ENCODE results near the gene LCN9.
"Not testable (repeated sequence)": the region's sequence is repeated elsewhere in the genome, so short reads cannot be mapped to it uniquely, and the experiment has no call there.

The LCN9 gene

GRCh38 chr9:135647884-135648283 lies 15.2 kb upstream of the LCN9 start:
- no peak for DNase-seq (ENCODE audit: low spot score)

DNA sequence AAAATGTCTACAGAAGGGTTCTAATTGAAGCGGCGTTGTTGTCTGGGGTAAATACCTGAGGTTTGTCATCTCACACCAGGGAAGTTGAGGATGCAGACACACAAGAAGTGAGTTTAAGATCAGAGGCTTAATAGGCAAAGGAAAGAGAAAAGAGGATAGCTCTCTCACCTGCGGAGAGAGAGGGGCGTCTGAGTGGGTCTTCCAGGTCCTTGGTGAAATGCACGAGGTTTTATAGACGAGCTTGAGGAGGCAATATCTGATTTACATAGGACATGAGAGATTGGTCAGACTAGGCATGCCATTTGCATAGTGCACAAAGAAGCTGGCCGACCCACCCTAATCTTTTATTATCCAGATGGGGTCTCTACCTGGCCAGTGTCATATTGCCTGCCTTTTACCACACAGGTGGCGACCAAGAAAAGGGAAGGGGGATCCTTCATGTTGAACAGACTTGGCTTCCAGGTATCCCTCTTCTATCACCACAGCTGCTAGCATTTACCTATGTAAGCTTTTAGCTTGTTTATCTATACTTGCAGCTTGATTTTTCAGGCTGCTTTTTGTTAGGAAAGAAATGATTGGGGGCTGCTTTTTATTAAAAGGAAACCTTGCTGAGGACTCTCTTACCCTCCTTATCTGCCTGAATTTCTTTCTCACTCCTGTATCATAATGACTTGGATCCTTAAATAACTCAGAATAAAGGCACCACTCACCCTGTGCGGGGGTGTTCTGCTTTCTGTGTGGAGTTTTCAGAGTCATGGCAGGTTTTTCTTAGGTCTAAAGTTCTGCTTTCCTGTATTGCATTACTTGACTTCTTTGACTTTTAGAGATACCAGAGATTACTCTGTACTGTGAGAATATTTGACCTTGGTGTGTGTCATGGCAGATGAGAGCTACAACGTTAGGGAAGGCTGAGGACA lies 14.4 kb upstream of the LCN9 start:
- DNase-seq (ENCODE audit: low spot score) = no peak

DNA sequence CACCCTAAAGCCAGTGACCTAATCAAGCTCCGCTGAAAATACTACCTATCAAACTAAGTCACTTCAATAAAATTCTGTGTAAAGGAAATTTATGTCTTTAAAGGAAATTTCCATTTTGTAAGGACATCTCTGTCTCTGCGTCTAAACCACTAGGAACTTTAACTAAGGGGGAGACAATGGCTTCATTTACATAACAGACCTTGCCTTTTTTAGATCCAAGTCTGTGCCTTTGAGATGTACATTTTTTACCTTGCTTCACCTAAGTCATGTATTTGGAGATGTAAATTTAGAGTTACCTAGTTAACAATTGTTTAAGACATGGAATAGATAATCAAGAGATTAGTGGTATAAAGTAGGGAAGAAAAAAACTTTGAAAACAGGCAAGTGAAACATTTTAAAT lies 13.6 kb upstream of the LCN9 start:
- no peak for DNase-seq (ENCODE audit: low spot score)

DNA sequence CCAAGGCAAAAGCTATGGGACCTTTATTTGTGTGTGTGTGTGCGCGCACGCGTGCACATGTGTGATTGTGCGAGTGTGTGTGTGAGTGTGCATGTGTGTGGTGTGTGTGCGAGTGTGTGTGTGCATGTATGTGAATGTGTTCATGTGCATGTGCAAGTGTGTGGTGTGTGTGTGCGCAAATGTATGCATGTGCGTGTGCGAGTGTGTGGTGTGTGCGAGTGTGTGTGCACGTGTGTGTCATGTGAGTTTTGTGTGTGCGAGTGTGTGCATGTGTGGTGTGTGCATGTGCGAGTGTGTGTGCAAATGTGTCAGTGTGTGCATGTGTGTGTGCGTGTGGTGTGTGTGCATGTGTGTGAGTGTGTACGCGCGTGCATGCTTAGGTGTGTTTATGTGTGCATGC lies 12.7 kb upstream of the LCN9 start:
- no peak for DNase-seq (ENCODE audit: low spot score)

GRCh38 chr9:135655317-135655716 lies 7.8 kb upstream of the LCN9 start:
- no peak for DNase-seq (ENCODE audit: low spot score)

- no peak for DNase-seq (ENCODE audit: low spot score)
These were observed 5.7 kb upstream of the LCN9 start for GRCh38 chr9:135657416-135657815.

DNA sequence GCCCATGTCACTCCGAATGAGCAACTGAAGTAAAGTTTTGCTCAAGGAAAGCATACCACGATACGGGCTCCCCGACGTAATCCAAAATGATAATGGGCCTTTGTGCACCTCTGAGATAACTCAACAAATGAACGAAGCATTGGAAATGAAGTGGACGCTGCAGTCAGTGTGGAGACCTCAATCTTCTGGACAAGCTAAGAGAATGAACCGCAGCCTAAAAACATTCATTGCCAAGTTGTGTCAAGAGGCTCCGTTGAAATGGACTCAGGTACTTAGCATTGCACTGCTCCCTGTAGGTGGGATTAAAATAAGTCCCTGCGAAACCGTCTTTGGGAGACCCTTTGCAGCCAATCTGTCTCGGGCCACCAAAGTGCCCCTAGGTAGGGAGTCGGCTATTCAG lies 3.9 kb upstream of the LCN9 start:
- no peak for DNase-seq (ENCODE audit: low spot score)

DNA sequence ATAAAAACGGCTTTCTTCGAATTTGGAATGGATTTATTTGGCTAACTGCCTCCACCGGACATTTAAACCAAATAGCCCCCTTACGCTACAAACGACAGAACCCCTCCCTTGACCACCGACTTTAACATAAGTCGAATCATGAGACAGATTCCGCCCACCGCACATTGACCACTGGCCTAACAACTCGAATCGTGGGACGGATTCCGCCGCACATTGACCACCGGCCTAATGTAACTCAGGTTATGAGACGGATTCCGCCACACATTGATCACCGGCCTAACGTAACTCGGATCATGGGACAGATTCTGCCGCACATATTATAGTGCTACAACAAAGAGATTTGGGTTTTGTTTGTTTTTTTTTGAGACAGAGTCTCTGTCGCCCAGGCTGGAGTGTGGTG lies 2.7 kb upstream of the LCN9 start:
- DNase-seq (ENCODE audit: low spot score) = no peak

DNA sequence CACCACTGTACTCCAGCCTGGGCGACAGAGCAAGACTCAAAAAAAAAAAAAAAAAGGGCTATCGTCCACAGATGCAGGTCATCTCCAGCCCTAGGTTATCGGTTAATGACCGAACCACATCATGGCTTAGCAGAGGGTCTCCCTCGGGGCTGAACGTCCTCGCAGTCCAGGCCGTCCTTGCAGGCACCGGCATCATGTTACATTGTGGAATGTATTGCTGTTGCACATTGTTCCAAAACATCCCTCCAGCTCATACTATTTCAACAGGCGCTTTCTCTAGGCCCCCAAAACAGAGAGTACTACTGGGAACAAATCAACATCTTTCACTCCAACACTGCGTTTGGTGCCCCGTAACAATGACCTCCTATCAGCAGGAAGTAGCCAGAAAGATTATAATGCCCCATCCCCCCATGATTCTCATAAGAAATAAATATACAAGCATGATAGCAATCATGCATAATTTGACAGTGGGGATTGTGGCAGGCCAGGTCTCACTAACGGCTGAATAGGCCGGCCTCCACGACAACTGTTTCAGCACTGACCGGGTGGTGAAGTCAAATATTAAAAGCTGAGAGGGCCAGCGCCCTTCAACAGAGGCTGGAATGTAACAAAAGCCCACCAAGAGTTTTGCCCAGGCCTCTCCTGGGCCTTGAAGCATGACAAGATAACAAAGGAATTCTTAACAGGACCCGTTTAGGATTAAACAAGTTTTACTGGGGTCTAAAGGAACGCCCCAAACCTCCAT lies 1.1 kb upstream of the LCN9 start:
- no peak for DNase-seq (ENCODE audit: low spot score)

DNA sequence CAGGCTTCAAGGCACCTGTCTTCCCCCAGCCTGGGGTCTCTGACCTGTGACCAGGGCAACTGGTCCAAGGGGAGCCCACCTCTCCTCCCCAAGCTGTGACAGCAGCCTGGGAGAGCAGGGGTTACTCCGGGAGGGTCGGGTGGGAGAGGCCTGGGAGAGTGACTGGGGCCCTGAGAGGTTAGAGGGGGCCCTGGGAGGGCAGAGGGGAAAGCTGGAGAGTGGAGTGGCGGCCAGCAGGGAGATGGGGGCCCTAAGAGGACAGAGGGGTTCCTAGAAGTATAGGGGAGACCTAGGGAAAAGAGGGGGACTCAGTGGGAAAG lies 302 bp downstream of the LCN9 start:
- no peak for DNase-seq (ENCODE audit: low spot score)

DNA sequence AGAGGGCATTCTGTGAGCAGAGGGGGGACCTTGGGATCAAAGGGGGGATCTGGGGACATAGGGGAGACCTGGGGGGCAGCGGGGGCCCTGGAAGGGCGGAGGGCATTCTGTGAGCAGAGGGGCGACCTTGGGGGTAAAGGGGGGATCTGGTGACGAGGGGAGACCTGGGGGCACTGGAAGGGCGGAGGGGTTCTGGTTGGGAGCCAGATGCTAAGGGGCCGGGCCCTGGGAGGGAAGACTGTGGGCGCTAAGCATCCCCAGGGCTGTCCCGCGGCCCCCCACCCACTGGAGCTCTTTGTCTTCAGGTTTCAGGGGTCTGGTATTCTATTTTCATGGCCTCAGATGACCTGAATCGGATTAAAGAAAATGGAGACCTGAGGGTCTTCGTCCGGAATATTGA lies 748 bp downstream of the LCN9 start:
- no peak for DNase-seq (ENCODE audit: low spot score)

DNA sequence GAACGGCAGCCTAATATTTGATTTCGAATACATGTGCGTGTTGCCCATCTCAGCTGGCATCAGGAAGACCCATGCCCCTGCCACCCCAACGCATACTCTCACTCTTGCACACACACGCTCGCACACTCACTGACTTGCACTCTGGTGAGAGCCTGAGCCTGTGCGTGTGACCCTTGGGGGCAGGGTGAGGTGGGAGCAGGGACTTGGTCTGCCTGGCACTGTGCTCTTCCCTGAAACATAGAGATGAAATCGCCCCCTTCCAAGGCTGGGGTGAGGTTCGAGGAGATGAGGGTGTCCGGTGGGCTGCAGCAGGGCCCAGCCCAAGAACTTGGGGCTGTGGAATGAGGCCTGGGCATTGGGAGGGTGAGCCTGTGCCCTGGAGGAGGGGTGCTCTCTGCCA lies 1.2 kb downstream of the LCN9 start:
- no peak for DNase-seq (ENCODE audit: low spot score)

DNA sequence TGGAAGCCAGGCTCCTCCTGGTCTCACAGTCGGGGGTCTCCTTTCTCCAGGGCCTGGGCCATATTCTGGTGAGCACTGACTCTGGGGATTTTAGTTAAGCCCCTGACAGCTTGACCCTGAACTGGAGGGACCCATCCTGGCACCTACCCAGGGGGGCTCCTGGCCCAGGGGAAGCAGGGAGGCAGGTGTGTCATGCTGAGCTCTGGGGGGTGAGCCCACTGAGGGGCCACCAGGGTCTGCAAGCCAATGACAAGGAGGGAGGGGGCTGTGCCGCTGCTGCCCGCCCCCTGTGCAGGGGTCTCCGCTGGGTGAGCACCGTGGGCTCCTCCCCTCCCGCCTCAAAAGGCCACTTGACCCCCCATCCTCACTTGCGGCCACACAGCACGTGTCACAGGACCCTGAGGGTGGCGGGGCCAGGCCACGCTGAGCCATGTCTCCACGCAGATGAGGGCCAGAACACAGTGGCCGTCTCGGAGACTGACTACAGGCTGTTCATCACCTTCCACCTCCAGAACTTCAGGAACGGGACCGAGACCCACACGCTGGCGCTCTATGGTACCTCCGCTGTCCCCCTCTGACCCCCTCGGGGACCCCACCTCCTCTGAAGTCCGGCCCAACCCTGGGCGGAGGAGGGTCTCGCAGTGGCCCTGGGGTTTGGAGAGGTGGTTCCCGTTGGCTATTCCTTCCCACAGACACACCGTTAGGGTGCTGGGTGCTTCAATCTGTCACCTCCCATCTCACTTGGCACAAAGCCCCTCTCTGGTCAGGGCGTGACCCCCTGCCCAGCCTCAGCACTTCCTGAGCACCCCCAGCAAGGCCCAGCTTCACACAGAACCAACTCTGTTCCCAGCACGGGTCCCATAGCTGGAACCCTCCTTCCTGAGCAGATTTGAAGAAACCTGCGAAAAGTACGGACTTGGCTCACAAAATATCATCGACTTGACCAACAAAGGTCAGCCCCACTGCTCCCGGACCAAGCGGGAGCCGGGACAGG lies 2.0 kb downstream of the LCN9 start:
- no peak for DNase-seq (ENCODE audit: low spot score)

GRCh38 chr9:135665795-135666189 lies 2.7 kb downstream of the LCN9 start:
- DNase-seq (ENCODE audit: low spot score) = no peak

GRCh38 chr9:135666534-135667462 lies 3.7 kb downstream of the LCN9 start:
- DNase-seq (ENCODE audit: low spot score) = no peak

GRCh38 chr9:135667463-135668001 lies 4.4 kb downstream of the LCN9 start:
- no peak for DNase-seq (ENCODE audit: low spot score)

DNA sequence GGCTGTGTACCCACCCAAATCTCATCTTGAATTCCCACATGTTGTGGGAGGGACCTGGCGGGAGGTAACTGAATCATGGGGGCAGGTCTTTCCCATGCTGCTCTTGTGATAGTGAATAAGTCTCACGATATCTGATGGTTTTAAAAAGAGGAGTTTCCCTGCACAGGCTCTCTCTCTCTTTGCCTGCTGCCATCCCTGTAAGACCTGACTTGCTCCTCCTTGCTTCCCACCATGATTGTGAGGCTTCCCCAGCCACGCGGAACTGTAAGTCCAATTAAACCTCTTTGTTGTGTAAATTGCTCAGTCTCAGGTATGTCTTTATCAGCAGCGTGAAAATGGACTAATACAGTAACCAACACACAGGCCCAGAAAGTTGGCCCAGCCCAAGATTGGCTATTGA lies 5.9 kb downstream of the LCN9 start:
- DNase-seq (ENCODE audit: low spot score) = not testable (repeated sequence)

DNA sequence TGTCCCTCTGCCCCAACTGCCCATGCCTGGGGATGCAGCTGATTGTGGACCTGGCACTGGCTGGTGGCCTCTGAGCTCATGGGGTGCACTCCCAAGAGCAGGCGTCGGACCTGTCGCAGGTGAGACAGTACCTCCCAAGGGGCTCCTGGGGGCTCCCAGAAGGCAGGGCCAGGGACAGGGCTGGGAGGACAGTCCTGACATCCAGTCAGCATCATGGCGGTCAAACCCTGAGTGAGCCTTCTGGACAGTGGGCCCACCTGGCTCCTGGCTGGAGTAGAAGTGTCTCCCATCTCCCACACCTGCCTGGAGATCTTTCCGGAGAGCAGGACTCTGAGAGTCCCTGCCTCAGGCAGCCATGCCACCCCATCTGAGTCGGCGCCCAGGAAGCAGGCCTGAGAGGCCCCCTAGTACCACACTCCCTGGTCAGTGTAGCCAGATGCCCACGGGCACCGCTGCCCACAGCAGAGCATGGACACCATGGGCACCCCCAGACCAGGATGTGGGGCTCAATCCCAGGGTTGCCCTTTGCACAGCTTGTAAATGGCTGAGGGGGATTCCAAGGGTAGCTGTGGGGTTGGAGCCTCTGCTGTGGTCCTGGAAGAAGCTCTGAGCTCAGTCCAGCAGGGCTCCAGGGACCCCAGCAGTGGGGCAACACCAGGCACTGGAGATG lies 6.6 kb downstream of the LCN9 start:
- no peak for DNase-seq (ENCODE audit: low spot score)

DNA sequence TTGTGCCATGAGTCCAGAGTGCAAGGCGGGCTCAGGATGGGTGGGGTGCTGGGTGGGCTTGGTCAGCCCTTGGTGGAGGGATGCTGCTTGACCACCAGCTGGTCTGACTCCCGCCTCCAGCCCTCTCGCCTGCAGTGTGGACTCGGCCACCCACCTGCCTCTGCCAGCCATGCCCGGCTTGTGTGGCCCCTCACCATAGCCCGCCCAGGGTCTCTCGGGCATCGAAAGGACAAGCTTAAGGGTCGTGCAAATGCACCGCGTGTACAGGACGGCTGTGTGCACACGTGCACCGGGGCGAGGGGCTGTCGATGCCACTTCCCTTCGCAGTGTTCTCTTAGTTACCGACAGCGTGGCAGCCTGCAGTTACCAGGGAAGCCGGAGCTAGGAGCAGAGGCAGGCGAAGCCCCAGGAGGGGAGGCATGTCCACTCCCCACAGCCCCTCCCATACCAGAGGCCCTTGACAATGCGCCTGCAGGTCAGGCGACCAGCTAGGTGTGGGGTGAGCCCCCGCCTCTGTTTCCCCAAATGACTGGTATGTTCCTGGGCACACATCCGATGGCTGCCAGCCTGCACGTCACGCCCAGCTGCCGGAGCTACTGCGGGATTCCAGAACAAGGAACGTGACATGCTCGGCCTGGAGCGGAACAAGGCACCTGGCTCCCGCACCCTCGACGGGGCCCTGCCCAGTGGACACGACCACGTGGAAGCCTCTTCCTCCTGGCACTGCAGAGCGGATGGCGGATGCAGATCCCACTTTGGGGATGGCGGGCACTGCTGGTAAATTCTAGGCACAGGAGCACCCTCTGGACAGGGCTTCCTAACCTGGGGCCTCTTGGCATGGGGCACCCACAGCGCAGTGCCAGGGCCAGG lies 7.8 kb downstream of the LCN9 start:
- no peak for DNase-seq (ENCODE audit: low spot score)

Data from CD4-positive, alpha-beta T cell treated with Interleukin-2 at 100 ng/mL for 4 hours (primary cell).